HG03439 (cell line): Measurements from ENCODE around the gene HERC4.
"Not testable (repeated sequence)": the region's sequence is repeated elsewhere in the genome, so short reads cannot be mapped to it uniquely, and the experiment has no call there.

Experiments used
- ATAC-seq: cut with Tn5 transposase; IDR thresholded peaks from one replicate; pipeline ENCODE4 v1.9.1; 2021; ENCODE audit warnings: mild to moderate bottlenecking, moderate library complexity; ENCODE audit not compliant: unreplicated experiment

The HERC4 gene

DNA sequence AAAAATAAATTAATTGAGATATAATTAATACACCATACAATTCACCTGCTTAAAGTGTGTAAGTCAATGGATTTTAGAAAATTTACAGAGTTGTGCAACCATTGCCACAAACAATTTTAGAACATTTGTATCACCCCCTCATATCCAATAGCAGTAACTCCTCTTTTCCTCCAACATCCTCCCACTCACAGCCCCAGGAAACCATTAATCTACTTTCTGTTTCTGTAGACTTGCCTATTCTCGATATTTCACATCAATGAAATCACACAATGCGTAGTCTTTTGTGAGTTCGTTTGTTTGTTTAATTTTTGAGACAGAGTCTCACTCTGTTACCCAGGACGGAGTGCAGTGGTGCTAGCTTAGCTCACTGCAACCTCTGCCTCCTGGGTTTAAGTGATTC is 13.7 kb upstream of the HERC4 start:
- no peak for ATAC-seq

GRCh38 chr10:68087685-68088401 is 12.8 kb upstream of the HERC4 start:
- no peak for ATAC-seq

DNA sequence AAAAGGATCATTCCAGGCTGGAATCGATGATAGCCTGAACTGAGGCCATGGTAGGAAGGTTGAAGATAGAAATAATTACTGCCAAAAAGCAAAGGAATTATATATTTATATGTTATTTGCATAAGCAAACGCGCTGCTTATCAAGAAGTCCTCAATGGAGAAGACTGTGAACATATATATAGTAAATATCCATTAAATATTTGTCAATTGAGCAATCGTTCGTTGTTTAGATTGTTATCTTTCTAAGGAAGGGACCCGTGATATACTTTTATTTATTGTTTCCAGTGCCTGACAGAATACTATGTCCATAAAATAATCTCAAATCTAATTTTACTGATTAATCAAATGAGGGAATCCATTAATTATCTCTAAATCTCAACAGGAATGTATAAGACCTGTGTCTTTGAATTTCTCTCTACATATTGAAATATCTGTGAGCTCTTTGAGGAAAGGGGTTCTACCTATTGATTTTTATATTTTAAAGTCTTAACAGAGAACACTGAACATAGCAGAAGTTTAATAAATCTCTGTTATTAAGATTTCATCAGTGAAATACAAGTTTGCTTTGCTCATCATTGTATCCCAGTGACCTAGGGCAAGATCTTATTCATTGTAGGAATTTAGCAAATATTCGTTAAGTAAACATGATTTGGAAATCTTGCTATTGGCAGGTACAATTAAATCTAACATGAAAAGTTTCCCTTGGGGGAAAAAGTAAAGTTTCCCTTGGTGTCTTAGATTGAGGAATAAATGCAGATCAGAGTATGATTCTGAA is 12.0 kb upstream of the HERC4 start:
- no peak for ATAC-seq

- no peak for ATAC-seq
These were observed 10.9 kb upstream of the HERC4 start for GRCh38 chr10:68086011-68086410.

GRCh38 chr10:68084469-68084868 is 9.4 kb upstream of the HERC4 start:
- ATAC-seq = no peak

DNA sequence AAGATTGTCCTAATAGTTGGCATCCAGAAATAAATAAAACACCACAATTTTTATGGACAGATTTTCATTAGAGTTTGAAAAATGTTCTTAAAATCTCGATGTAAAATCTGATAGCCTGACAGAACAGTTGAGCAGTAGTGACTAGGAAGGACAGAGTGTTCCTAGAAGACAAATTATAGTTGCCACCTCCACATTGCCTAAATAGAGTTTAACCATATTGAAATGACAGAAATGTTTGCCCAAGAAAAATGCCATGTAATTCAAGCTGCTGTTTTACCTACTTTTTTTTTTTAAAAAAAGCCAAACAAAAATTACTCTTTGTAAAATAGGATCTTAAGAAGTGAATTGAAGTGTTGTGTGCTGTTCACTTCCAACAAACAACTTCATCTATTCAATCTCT is 8.9 kb upstream of the HERC4 start:
- no peak for ATAC-seq

- no peak for ATAC-seq
These were observed 7.8 kb upstream of the HERC4 start for GRCh38 chr10:68082872-68083271.

DNA sequence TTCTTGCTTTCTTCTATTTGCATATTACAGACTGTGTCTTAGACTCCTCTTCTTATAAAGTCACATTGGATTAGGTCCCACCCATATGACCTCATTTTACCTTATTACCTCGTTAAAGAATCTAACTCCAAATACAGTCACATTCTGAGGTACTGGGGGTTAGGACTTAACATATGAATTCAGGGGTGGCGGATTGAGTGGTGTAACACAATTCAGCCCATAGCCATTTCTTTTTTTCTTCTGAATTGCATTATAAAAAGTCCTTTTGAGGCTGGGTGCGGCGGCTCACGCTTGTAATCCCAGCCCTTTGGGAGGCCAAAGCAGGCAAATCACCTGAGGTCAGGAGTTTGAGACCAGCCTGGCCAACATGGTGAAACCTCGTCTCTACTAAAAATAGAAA is 6.8 kb upstream of the HERC4 start:
- ATAC-seq = no peak

DNA sequence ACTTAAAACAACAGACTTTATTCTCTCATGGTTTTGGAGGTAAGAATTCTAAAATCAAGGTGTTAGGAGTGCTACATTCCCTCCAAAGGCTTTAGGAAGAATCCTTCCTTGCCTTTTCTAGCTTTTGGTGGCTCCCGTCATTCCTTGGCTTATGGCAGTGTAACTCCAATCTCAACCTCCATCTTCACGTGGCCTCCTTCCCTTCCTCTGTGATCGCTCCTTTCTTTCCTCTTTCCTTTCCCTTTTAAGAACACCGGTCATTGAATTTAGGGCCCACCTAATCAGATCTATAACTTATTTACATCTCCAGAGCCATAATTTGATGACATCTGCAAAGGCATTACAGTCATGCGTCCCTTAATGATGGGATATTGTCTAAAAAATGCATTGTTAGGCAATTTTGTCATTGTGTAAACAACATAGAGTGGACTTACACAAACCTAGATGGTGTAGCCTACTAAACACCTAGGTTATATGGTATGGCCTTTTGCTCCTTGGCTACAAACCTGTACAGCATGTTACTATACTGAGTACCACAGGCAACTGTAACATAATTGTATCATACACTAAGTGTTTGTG is 5.9 kb upstream of the HERC4 start:
- ATAC-seq = no peak

DNA sequence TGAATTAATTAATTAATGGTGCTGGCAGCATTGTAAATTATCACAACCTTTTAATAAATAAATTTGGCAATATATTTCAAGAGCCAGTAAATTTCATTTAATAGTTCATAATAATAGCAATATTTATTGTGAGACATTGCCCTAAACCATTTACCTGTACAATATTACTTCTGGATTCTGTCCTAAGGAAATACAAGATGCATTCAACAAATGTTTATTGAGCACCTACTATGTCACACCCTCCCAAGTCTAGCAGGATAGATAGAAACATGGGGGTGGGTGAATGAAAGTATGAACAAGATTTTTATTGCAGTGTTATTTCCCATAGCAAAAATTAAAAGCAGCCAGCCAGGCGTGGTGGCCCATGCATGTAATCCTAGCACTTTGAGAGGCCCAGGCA is 4.4 kb upstream of the HERC4 start:
- ATAC-seq = no peak

DNA sequence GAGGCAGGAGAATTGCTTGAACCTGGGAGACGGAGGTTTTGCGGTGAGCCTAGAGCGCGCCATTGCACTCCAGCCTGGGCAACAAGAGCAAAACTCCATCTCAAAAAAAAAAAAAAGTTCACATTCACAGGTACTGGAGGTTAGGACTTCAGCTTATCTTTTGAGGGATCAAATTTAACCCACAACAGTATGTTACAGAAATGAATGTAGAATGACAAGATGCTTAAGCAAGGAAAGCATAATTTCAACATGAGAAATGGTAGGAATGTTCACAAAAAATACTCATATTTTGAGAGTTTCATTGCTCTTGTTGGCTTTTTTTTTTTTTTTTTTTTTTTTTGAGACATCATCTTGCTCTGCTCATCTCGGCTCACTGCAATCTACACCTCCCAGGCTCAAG is 1.9 kb upstream of the HERC4 start:
- ATAC-seq = no peak

DNA sequence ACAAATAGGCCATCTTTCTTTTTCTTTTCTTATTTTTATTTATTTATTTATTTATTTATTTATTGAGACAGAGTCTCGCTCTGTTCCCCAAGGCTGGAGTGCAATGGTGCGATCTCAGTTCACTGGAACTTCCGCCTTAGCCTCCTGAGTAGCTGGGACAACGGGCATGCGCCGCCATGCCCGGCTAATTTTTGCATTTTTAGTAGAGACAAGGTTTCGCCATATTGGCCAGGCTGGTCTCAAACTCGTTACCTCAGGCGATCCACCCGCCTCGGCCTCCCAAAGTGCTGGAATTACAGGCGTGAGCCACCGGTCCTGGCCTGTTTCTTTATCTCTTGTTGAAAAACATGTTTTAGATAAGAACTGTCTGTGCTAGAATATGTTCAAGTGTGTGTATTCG is 998 bp upstream of the HERC4 start:
- not testable (repeated sequence) for ATAC-seq

DNA sequence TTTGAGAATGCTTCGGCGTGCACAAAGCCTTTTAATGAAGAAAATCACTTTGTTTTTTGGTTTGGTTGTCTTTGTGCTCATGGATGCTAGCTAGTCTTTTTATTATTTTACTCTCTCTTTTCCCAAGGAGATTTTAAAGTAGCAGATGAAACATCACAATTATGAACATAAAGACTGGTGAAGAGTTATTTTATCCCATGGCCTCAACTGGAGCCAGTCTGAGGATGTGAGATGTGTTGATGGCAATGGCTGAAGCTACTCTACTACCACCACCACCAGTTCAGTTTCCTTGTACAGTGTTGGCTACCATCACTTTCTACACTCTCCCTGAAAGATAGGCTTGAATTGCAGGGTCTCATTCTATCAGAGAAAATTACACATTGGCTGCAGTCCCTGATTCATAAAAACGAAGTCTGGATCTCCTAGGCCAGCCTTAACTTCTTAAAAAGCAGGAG is 494 bp upstream of the HERC4 start:
- no peak for ATAC-seq

- no peak for ATAC-seq
These were observed 880 bp downstream of the HERC4 start for GRCh38 chr10:68074031-68074774.

DNA sequence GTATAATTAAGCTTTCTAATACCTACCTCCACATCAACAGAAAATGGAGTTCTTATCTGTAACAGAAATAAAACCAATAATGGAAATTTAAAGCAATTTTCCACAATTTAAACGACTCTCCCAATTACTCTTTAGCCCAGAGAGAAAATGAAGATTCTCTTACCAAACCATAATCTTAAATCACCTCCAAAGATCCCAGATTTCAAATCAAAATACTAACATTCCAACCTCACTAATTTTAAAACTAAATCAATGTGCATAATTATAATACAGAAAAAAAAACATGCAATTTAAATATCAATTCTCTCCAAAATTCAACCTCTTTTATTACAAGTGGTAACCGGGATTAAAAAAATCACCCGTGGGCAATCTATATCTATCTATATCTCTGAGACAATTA is 1.5 kb downstream of the HERC4 start:
- no peak for ATAC-seq

- ATAC-seq = no peak
These were observed 7.6 kb downstream of the HERC4 start for GRCh38 chr10:68067508-68067907.

GRCh38 chr10:68067029-68067428 is 8.1 kb downstream of the HERC4 start:
- ATAC-seq = no peak

- no peak for ATAC-seq
These were observed 21.5 kb downstream of the HERC4 start for GRCh38 chr10:68053553-68053952.

- no peak for ATAC-seq
These were observed 22.6 kb downstream of the HERC4 start for GRCh38 chr10:68052463-68052862.

DNA sequence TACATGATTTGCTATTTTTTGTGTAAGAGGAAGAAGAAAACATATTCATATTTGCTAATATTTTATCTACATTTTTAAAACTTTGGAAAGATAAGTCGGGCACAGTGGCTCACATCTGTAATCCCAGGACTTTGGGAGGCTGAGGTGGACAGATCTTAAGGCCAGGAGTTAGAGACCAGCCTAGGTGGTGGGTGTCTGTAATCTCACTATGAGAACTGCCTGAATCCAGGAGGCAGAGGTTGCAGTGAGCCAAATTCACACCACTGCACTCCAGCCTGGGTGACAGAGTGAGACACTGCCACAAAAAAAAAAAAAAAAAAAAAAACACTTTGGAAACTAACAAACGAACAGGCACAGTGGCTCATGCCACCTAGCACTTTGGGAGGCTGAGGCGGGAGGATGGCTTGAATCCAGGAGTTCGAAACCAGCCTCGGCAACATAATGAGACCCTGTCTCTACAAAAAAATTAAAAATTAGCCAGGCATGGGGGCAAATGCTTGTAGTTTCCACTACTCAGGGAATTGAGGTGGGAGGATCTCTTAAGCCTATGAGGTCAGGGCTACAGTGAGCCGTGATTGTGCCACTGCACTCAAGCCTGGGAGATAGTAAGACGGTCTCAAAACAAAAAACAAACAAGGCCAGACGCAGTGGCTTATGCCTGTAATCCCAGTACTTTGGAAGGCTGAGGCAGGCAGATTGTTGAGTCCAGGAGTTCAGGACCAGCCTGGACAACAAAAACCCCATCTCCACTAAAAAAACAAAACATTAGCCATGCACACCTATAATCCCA is 25.6 kb downstream of the HERC4 start:
- no peak for ATAC-seq
